GM12874 (cell line): ENCODE measurements around the gene LSM6.

Experiments
- CTCF ChIP-seq: IDR thresholded peaks from 2 replicates; pipeline ENCODE4 v1.5.1; 2011; ENCODE audit warnings: low read depth, mild to moderate bottlenecking, control low read depth, low read length, moderate library complexity; ENCODE audit not compliant: insufficient read depth

LSM6 gene

GRCh38 chr4:146148021-146148420, 27.5 kb upstream of the LSM6 start:
- TF ChIP-seq CTCF, result no peak

GRCh38 chr4:146154057-146154456, 21.5 kb upstream of the LSM6 start:
- no peak for TF ChIP-seq CTCF

GRCh38 chr4:146155152-146155724, 20.3 kb upstream of the LSM6 start:
- TF ChIP-seq CTCF, result no peak

- no peak for TF ChIP-seq CTCF
Observed at GRCh38 chr4:146158036-146158745, 17.3 kb upstream of the LSM6 start.

- TF ChIP-seq CTCF, result no peak
Observed at GRCh38 chr4:146159384-146160058, 16.0 kb upstream of the LSM6 start.

- no peak for TF ChIP-seq CTCF
Observed at GRCh38 chr4:146161243-146161642, 14.3 kb upstream of the LSM6 start.

GRCh38 chr4:146165221-146165620, 10.3 kb upstream of the LSM6 start:
- TF ChIP-seq CTCF, result no peak
